Hepatocyte (in vitro differentiated cells): ENCODE measurements around the gene BACH2.

Experiments
- EZH2 ChIP-seq: fragments of 200-600 bp; sonication (generic); IDR thresholded peaks from 2 replicates; pipeline ENCODE4 v1.6.1; 2016; ENCODE audit warnings: antibody characterized with exemption, mild to moderate bottlenecking, borderline replicate concordance
- TF ChIP-seq, protein P1 (sequence below): fragments of 200-600 bp; sonication (generic); IDR thresholded peaks from 2 replicates; pipeline ENCODE4 v1.5.1; 2016; ENCODE audit warnings: antibody characterized with exemption, mild to moderate bottlenecking; ENCODE audit not compliant: poor library complexity

GRCh38 chr6:90157441-90157840 is 139.2 kb downstream of the BACH2 start:
- TF ChIP-seq, protein P1, sequence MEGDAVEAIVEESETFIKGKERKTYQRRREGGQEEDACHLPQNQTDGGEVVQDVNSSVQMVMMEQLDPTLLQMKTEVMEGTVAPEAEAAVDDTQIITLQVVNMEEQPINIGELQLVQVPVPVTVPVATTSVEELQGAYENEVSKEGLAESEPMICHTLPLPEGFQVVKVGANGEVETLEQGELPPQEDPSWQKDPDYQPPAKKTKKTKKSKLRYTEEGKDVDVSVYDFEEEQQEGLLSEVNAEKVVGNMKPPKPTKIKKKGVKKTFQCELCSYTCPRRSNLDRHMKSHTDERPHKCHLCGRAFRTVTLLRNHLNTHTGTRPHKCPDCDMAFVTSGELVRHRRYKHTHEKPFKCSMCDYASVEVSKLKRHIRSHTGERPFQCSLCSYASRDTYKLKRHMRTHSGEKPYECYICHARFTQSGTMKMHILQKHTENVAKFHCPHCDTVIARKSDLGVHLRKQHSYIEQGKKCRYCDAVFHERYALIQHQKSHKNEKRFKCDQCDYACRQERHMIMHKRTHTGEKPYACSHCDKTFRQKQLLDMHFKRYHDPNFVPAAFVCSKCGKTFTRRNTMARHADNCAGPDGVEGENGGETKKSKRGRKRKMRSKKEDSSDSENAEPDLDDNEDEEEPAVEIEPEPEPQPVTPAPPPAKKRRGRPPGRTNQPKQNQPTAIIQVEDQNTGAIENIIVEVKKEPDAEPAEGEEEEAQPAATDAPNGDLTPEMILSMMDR: no peak
- TF ChIP-seq EZH2: no peak
